Measurements from ENCODE around the gene PTAFR.

GRCh38 chr1:28145728-28146127 lies 30.8 kb downstream of the PTAFR start:
- TF ChIP-seq, protein P1, sequence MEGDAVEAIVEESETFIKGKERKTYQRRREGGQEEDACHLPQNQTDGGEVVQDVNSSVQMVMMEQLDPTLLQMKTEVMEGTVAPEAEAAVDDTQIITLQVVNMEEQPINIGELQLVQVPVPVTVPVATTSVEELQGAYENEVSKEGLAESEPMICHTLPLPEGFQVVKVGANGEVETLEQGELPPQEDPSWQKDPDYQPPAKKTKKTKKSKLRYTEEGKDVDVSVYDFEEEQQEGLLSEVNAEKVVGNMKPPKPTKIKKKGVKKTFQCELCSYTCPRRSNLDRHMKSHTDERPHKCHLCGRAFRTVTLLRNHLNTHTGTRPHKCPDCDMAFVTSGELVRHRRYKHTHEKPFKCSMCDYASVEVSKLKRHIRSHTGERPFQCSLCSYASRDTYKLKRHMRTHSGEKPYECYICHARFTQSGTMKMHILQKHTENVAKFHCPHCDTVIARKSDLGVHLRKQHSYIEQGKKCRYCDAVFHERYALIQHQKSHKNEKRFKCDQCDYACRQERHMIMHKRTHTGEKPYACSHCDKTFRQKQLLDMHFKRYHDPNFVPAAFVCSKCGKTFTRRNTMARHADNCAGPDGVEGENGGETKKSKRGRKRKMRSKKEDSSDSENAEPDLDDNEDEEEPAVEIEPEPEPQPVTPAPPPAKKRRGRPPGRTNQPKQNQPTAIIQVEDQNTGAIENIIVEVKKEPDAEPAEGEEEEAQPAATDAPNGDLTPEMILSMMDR (IDR thresholded peaks at IDR 0.05): no peak
- TF ChIP-seq ZNF396 (CRISPR knock-in tag; IDR thresholded peaks at IDR 0.05; ENCODE audit: borderline replicate concordance) (no peak), TP53 (CRISPR knock-in tag; IDR thresholded peaks at IDR 0.05) (no peak), NFE2L1 (CRISPR knock-in tag; IDR thresholded peaks at IDR 0.05) (no peak), TEAD1 (CRISPR knock-in tag; IDR thresholded peaks at IDR 0.05) (no peak), MAX (CRISPR knock-in tag; IDR thresholded peaks at IDR 0.05) (no peak), TCF7 (CRISPR knock-in tag; IDR thresholded peaks at IDR 0.05; ENCODE audit: low read depth) (no peak), ETV6 (CRISPR knock-in tag; IDR thresholded peaks at IDR 0.05) (no peak), ZNF416 (CRISPR knock-in tag; IDR thresholded peaks at IDR 0.05) (no peak), GRHL2 (CRISPR knock-in tag; IDR thresholded peaks at IDR 0.05; ENCODE audit: insufficient replicate concordance, severe bottlenecking) (no peak), JAZF1 (CRISPR knock-in tag; IDR thresholded peaks at IDR 0.05) (no peak), NR3C1 (CRISPR knock-in tag; conservative IDR thresholded peaks at IDR 0.05; ENCODE audit: low read depth) (no peak)
- TF ChIP-seq, protein P2, sequence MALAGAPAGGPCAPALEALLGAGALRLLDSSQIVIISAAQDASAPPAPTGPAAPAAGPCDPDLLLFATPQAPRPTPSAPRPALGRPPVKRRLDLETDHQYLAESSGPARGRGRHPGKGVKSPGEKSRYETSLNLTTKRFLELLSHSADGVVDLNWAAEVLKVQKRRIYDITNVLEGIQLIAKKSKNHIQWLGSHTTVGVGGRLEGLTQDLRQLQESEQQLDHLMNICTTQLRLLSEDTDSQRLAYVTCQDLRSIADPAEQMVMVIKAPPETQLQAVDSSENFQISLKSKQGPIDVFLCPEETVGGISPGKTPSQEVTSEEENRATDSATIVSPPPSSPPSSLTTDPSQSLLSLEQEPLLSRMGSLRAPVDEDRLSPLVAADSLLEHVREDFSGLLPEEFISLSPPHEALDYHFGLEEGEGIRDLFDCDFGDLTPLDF (CRISPR knock-in tag; IDR thresholded peaks at IDR 0.05): no peak

All from WTC11 (cell line).